ENCODE data around the gene PPP2R2C.

GRCh38 chr4:6369035-6369434 lies 103.4 kb downstream of the PPP2R2C start:
- TF ChIP-seq CTCF (IDR thresholded peaks at IDR 0.05), result no peak
- no peak for TF ChIP-seq POLR2A (IDR thresholded peaks at IDR 0.05)

Measured in heart left ventricle (tissue), 13 donors.